HG03342 (cell line): ENCODE data around the gene TFAP2C.

Source experiments
- ATAC-seq: cut with Tn5 transposase; IDR thresholded peaks from one replicate; pipeline ENCODE4 v1.9.1; 2021; ENCODE audit warnings: mild to moderate bottlenecking, moderate library complexity; ENCODE audit not compliant: unreplicated experiment

TFAP2C gene

DNA sequence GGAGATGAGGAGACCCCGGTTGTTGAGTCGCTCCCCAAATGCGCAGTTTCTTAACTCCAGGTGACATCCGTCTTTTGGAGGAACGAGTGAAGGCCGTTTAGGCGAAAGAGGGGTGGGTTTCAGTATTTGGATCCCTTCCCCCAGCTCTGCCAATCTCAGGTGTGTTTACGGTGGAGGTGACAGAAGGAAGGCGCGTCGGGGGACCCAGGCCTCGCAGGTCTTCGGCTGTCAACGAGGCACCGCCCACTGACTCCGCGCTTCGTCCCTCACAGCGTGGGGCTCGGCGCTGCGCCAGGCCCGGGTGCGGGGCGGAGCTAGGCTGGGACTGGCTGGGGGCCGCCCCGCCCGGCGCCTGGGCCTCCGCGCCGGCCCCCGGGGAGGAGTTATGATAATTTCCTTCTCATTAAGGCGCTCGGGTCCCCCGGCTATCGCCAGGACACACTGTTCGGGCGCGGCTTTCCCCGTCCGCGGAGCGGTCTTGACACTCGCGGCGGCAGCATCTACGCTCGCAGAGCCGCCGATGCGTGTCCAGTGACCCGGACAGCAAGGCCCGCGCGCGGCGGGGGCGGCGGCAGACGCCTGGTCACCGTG is at the start of gene TFAP2C:
Gene TFAP2C (plus strand): TSS at position 434 of the 591 bp plus-strand sequence. CDS start 239 bp downstream, outside the sequence.
- ATAC-seq, result no peak

GRCh38 chr20:56580226-56580625 is 48.9 kb upstream of the TFAP2C start:
- no peak for ATAC-seq

GRCh38 chr20:56581701-56582100 is 47.4 kb upstream of the TFAP2C start:
- no peak for ATAC-seq

DNA sequence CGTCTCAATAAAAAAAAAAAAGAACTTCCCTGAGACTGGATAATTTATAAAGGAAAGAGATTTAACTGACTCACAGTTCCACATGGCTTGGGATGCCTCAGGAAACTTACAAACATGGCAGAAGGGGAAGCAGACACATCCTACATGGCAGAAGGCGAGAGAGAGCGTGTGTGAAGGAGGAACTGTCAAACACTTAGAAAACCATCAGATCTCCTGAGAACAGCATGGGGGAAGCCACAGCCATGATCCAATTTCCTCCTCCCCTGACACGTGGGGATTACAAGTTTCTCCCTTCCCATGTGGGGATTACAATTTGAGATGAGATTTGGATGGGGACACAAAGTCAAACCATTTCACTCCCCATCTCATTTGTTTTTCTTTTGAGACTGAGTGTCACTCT is 46.6 kb upstream of the TFAP2C start:
- ATAC-seq, result no peak

DNA sequence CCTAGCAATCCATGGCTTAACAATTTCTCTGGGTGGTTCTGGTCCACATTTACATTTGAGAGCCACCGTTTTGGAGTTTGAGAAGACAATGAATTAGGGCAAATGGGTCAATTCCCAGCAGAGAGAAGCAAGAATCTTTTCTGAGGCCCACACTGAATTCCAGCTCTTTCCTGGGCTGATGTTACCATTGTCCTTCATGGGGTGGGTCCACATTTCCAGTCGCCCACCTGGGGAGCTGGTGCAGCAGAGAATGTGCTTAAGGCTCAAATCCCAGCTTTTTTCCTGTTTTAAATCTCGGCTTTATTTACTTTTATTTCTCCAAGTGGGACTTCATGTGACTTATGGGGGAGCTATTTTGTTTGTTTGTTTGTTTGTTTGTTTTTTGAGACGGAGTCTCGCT is 44.2 kb upstream of the TFAP2C start:
- no peak for ATAC-seq

- no peak for ATAC-seq
These were observed 41.6 kb upstream of the TFAP2C start for GRCh38 chr20:56587307-56588041.

- ATAC-seq, result no peak
These were observed 40.1 kb upstream of the TFAP2C start for GRCh38 chr20:56588996-56589395.

DNA sequence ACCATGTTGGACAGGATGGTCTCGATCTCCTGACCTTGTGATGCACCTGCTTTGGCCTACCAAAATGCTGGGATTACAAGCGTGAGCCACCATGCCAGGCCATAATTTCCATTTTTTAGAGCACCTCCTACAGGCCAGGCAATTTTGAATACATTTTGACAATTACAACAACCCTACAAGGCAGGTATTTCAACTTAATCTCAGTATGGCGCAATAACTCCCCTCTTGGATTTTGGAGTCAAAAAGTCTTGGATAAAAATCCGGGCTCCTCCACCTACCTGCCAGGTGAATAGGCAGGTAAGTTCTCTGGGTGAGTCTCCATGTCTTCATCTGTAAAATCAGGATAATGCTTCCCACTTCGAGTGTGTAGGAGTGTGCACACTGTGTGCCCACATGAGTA is 39.5 kb upstream of the TFAP2C start:
- ATAC-seq, result no peak

DNA sequence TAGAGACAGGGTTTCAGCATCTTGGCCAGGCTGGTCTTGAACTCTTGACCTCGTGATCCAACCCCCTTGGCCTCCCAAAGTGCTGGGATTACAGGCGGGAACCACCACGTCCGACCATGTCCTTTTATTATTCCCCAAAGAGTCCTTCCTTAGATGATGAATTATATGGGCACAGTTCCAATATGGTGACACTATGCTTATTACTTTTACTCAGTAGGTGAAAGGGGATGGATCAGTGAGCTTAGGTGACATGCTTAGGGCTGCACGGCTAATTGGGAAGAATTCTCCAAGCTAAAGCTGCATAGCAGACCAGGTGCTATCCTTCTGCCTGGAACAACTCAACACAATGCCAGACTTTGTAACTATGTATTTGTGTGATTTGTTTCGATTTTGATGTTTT is 38.2 kb upstream of the TFAP2C start:
- no peak for ATAC-seq

- no peak for ATAC-seq
These were observed 36.9 kb upstream of the TFAP2C start for GRCh38 chr20:56592211-56592610.

GRCh38 chr20:56592817-56593216 is 36.3 kb upstream of the TFAP2C start:
- no peak for ATAC-seq

DNA sequence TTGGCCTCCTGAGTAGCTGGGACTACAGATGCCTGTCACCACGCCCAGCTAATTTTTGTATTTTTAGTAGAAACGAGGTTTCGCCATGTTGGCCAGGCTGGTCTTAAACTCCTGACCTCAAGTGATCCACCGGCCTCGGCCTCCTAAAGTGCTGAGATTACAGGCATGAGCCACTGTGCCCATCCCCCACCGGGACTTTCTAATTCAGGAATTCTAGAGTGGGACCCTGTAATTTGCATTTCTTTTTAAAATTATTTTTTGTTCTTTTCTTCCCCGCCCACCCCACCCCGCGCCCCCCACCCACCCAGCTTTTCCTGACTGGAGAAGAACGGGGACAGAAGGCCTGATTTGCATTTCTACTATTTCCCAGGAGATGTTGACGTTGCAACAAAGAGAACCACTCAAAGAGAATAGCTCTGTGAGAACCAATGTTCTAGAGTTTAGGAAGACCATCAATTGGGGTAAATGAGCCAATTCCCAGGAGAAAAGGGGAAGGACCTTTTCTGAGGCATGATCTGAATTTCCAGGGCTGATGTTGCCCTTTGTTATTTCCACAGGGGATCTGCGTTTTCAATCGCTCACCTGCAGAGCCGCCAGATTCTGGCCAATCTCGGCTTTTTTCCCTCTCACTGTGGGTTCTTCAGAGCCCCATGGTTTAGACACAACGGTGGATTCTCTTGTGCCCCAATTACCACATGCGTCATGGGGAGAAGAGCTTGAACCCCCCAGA is 33.2 kb upstream of the TFAP2C start:
- ATAC-seq, result no peak

GRCh38 chr20:56601166-56601565 is 27.9 kb upstream of the TFAP2C start:
- no peak for ATAC-seq

GRCh38 chr20:56604673-56605072 is 24.4 kb upstream of the TFAP2C start:
- no peak for ATAC-seq

- ATAC-seq, result no peak
These were observed 23.7 kb upstream of the TFAP2C start for GRCh38 chr20:56605261-56605996.

DNA sequence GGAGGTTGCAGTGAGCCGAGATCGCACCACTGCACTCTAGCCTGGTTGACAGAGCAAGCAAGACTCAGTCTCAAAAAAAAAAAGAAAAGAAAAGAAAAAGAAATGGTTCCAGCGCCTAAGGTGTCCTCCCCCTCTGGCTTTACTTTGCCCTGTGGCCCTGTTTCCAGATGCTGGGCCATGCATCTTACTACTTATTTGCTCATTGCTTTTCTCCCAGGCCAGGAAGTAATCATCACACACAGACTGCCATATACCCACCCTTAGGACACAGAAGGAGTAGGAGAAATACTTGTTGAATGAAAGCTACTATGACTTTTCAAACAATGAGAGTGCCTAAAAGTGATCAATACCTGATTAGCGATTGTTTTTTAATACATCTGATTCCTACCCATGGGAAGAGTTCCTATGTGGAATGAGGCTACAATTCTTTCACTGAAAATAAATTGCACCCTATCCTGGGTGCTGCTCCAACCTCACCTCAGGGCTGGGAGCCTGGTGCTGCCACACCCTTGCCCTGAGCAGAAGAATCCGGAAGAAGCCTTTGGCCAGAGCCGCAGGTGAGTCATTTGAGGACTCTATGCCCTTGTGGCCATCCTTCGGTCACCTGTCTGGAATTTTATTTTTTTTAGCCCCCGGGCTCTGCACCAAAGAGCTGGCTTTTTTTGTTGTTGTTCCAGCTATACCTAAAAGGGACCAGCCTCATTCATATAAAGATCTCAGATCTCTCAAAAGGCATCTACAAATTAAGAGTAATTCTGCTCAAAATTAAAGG is 22.7 kb upstream of the TFAP2C start:
- ATAC-seq, result no peak

DNA sequence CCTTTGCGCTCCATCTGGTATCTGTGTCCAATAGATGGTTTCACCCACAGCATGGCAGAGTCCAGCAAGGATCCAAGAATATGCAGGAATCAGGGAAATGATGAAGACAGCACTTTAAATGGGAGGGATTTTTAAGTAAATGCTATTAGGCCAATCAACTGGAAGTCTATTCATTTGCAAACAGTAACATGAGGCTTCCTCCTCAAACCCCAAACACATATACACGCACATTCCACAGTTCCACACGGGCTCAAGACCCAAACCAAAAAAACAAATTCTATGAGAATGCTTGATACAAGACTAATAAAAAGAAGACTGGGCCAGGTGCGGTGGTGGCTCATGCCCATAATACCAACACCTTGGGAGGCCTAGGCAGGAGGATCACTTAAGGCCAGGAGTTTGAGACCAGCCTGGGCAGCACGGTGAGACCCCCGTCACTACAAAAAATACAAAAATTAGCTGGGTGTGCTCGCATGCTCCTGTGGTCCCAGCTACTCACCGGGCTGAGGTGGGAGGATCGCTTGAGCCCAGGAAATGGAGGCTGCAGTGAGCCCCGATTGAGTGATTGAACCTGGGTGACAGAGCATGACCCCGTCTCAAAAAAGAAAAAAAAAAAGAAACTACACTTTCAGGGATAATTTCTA is 21.9 kb upstream of the TFAP2C start:
- no peak for ATAC-seq

- ATAC-seq, result no peak
These were observed 20.7 kb upstream of the TFAP2C start for GRCh38 chr20:56608376-56608775.

GRCh38 chr20:56609321-56609720 is 19.8 kb upstream of the TFAP2C start:
- ATAC-seq, result no peak

- ATAC-seq, result no peak
These were observed 19.0 kb upstream of the TFAP2C start for GRCh38 chr20:56610098-56610497.
